NOMO-1 (cell line): ENCODE data around the gene ART1.

Experiments used
- DNase-seq, 2 experiments: peaks; one replicate each; lab custom pipeline; 2025; ENCODE audit not compliant: unreplicated experiment in 2 of 2; lab: John Stamatoyannopoulos, UW

Gene ART1

GRCh38 chr11:3664032-3664630, 19.2 kb downstream of the ART1 start:
- no peak for DNase-seq

- no peak for DNase-seq
Observed at GRCh38 chr11:3665336-3666022, 20.6 kb downstream of the ART1 start.

- DNase-seq = no peak
Observed at GRCh38 chr11:3666023-3666530, 21.1 kb downstream of the ART1 start.

- no peak for DNase-seq
Observed at GRCh38 chr11:3667149-3668035, 22.5 kb downstream of the ART1 start.

- no peak for DNase-seq
Observed at GRCh38 chr11:3669128-3669527, 24.2 kb downstream of the ART1 start.

- no peak for DNase-seq
Observed at GRCh38 chr11:3669742-3670183, 24.8 kb downstream of the ART1 start.

GRCh38 chr11:3671334-3672254, 26.7 kb downstream of the ART1 start, which contains the start of gene CHRNA10:
Gene CHRNA10 (minus strand): TSS chr11:3671384. CDS start chr11:3671312, 72 bp downstream.
- no peak for DNase-seq

GRCh38 chr11:3674189-3674588, 29.3 kb downstream of the ART1 start:
- no peak for DNase-seq

- no peak for DNase-seq
Observed at GRCh38 chr11:3675971-3676370, 31.0 kb downstream of the ART1 start.

GRCh38 chr11:3679077-3679476, 34.1 kb downstream of the ART1 start:
- no peak for DNase-seq

GRCh38 chr11:3683039-3683438, 38.1 kb downstream of the ART1 start:
- no peak for DNase-seq

GRCh38 chr11:3684129-3684818, 39.3 kb downstream of the ART1 start:
- no peak for DNase-seq

GRCh38 chr11:3684819-3685172, 39.9 kb downstream of the ART1 start:
- no peak for DNase-seq

- DNase-seq = no peak
Observed at GRCh38 chr11:3685923-3686322, 41.0 kb downstream of the ART1 start.

GRCh38 chr11:3686751-3687150, 41.8 kb downstream of the ART1 start:
- DNase-seq = no peak

- no peak for DNase-seq
Observed at GRCh38 chr11:3700410-3700809, 55.5 kb downstream of the ART1 start.

- DNase-seq = no peak
Observed at GRCh38 chr11:3700910-3701309, 56.0 kb downstream of the ART1 start.

GRCh38 chr11:3703383-3703782, 58.5 kb downstream of the ART1 start:
- no peak for DNase-seq

- DNase-seq = no peak
Observed at GRCh38 chr11:3707176-3707575, 62.2 kb downstream of the ART1 start.

GRCh38 chr11:3709977-3710376, 65.0 kb downstream of the ART1 start:
- no peak for DNase-seq
